ENCODE data around the gene TM9SF1. TPM values are rescaled to one million over a fixed set of nuclear protein-coding genes. Genes with fewer than 3 reads are reported as not detected.

TM9SF1 gene
- total and polyA plus RNA-seq, 2 of the 13 experiments (the other 11 are each of a cell fraction or from before 2014, with no cell fraction given), result 83.2 to 110 TPM

- TF ChIP-seq SRY (CRISPR knock-in tag; IDR thresholded peaks at IDR 0.05) (peak; percentile 99), HCFC1 (IDR thresholded peaks at IDR 0.05; ENCODE audit: low read depth, low read length) (peak; percentile 67), ZFP90 (CRISPR knock-in tag; IDR thresholded peaks at IDR 0.05; ENCODE audit: borderline replicate concordance) (peak; percentile 99), ZNF318 (CRISPR knock-in tag; IDR thresholded peaks at IDR 0.05) (peak; percentile 95), ZBTB1 (CRISPR knock-in tag; IDR thresholded peaks at IDR 0.05; ENCODE audit: borderline replicate concordance) (0 out of 2 replicates have a peak, but pooled peaks have one; percentile 46), ZNF441 (CRISPR knock-in tag; IDR thresholded peaks at IDR 0.05; ENCODE audit: borderline replicate concordance) (peak; percentile 88; the same call in 1 of the 2 replicates), ZNF670 (CRISPR knock-in tag; IDR thresholded peaks at IDR 0.05; ENCODE audit: borderline replicate concordance) (no peak), ZNF136 (CRISPR knock-in tag; IDR thresholded peaks at IDR 0.05; ENCODE audit: low read depth) (no peak; the same call in 1 of the 2 replicates), MEIS1 (CRISPR knock-in tag; IDR thresholded peaks at IDR 0.05; ENCODE audit: borderline replicate concordance) (peak; percentile 100), ZNF235 (CRISPR knock-in tag; IDR thresholded peaks at IDR 0.05; ENCODE audit: borderline replicate concordance) (peak; percentile 85), MED13 (CRISPR knock-in tag; IDR thresholded peaks at IDR 0.05) (peak; percentile 72; the same call in 1 of the 2 replicates), HMGXB3 (CRISPR knock-in tag; IDR thresholded peaks at IDR 0.05; ENCODE audit: borderline replicate concordance) (peak; percentile 95; the same call in 1 of the 2 replicates), ATAD3A (CRISPR knock-in tag; IDR thresholded peaks at IDR 0.05) (peak; percentile 73), ZNF782 (CRISPR knock-in tag; IDR thresholded peaks at IDR 0.05; ENCODE audit: borderline replicate concordance) (peak; percentile 96; the same call in 1 of the 2 replicates), HNRNPLL (IDR thresholded peaks at IDR 0.05; ENCODE audit: low read depth, low read length, poor library complexity, severe bottlenecking) (peak; percentile 97)
These were observed 20.5 kb upstream of the TM9SF1 start, which contains the start of gene MDP1 (continued) for GRCh38 chr14:24215495-24216344.
